GM10266 (cell line): ENCODE measurements around the gene SORCS3.

Experiments used
- DNase-seq: peaks from one replicate; pipeline ENCODE4 v3.0.0; 2012; ENCODE audit errors: extremely low spot score
- TF ChIP-seq, protein P1 (sequence below): IDR thresholded peaks from 2 replicates; pipeline ENCODE4 v1.5.1; 2012; ENCODE audit warnings: mild to moderate bottlenecking, low read depth; ENCODE audit not compliant: control insufficient read depth, insufficient read depth; ENCODE audit errors: missing control alignments

The SORCS3 gene

DNA sequence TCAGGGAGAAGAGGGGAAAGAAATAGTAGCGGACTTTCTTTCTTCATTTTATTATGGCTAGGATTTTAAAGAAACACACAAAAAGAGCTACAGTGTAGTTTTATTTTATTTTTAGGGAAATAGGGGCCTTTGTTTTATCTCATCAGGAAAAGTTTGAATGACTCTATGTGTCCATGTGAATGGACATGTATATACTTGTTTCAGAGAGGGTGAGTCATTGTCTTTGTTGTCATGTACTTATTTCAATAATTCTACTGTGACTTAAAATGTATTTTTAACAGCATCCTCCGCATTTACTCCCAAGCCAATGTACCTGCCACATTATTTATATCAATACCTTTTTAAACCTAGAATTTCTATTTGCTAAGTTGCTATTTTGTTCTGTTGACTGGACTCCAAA, 569.5 kb downstream of the SORCS3 start:
- DNase-seq = no peak
- TF ChIP-seq, protein P1, sequence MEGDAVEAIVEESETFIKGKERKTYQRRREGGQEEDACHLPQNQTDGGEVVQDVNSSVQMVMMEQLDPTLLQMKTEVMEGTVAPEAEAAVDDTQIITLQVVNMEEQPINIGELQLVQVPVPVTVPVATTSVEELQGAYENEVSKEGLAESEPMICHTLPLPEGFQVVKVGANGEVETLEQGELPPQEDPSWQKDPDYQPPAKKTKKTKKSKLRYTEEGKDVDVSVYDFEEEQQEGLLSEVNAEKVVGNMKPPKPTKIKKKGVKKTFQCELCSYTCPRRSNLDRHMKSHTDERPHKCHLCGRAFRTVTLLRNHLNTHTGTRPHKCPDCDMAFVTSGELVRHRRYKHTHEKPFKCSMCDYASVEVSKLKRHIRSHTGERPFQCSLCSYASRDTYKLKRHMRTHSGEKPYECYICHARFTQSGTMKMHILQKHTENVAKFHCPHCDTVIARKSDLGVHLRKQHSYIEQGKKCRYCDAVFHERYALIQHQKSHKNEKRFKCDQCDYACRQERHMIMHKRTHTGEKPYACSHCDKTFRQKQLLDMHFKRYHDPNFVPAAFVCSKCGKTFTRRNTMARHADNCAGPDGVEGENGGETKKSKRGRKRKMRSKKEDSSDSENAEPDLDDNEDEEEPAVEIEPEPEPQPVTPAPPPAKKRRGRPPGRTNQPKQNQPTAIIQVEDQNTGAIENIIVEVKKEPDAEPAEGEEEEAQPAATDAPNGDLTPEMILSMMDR = no peak

DNA sequence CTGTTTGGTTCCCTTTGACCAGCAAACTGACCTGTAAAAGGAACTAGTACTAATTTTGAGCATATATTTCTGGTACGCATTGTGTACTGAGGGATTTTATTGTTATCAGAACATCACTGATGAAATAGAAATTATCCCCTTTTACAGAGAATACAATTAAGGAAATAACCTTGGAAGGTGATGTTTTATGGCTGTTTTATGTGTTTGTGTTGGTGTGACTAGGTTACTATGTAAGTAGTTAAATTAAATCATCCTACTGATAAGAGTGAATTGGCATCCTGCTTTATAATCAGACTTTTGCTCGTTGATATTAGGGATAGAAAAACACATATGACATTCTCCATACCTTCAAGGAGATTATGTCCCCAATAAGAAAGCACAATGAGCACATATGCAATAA, 596.6 kb downstream of the SORCS3 start:
- no peak for DNase-seq
- TF ChIP-seq, protein P1 = no peak

DNA sequence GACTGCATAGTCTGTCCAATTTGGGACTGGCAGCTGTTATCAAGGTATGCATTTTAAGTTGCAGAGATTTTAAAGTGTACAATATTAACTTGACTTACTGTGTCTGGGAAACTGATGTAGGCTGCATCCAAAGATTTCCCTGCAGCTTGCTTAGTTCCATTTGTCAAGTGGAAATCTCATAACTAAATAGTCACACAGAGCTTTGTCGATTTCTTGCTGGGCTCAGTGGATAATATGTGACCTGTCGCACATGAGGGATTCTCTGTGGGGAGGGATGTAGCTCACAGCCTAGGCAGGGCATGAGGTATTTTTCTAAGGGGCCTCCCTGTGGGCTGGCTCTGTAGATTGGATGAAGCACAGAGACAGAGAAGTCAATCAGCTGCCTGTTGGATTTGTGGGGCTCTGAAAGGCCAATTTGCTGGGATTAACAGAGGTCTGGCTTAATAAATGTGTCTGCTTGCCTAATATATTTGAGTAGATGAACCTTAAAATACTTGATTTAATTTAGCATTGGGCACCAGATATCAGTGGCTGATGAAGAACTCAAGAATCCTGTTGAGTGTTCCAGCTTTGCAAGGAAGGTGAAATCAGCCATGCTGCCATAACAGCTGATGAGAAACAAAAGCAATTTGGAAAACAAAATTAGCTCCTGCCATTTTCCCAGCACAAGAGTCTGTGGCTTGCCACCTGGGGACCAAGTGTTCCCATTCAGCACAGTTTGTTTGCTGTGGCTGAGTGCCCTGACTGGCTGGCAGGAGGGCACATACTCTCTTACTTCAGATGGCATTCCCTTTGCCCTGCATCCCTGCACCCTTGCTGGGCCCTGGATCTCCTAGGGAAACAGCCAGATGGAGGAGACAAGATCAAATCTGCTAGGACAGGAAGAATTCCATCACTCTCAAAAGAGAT, 598.5 kb downstream of the SORCS3 start:
- DNase-seq = no peak
- TF ChIP-seq, protein P1 = no peak

DNA sequence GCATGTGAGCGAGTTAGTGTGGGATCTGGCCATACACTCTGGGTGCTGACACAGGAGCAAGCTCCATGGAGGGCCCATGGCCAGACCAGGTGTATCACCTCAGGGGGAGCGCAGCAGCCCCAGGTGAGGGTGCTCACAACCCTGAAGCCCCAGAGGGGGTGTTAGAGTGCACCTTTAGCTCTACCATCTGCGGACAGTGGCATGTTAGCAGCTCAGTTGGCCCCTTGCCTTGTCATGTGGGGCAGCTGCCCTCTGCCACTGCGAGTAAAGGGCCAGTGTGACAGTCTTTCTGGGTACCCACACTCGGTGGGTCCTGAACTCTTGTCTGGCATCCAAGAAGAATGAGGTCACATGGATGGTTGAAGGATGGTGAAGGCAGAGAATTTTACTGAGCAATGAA, 600.2 kb downstream of the SORCS3 start:
- TF ChIP-seq, protein P1 = no peak
- no peak for DNase-seq

DNA sequence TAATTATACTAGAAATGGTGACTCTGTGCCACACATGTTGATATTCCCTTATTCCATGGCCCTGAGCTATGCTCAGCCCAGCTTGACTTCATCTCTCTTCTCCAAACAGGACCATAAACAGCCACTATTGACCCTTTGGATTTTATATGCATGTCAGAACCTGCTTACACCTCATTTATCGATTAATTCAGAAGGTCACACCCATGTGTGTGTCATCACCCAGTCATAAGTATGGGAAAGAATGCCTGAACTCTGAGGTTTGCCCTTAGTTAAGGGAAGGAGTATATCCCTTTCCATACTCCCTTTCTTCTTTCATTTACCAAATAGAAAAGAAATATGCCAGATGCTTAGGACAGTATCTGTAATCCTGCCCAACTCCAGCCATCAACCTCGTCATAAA, 602.3 kb downstream of the SORCS3 start:
- DNase-seq = no peak
- TF ChIP-seq, protein P1 = no peak

DNA sequence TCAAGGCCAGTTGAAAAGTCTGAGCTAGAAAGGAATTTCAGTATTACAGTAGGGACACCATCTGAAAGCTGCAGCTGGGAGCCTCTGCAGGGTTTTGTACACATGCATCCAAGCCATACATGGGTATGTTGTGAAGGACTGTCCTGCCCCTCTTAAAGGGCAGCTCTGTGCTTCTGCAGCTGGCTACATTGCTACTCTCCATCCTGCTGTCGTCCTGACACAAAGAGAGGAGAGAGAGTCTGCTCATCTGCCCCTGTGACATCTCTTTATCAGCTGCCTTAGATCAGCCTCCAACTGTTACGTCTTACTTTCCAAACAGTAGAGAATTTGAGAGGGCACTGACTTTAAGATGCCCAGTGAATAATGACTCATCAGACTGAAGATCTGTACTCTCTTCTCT, 602.7 kb downstream of the SORCS3 start:
- DNase-seq = no peak
- TF ChIP-seq, protein P1 = no peak

DNA sequence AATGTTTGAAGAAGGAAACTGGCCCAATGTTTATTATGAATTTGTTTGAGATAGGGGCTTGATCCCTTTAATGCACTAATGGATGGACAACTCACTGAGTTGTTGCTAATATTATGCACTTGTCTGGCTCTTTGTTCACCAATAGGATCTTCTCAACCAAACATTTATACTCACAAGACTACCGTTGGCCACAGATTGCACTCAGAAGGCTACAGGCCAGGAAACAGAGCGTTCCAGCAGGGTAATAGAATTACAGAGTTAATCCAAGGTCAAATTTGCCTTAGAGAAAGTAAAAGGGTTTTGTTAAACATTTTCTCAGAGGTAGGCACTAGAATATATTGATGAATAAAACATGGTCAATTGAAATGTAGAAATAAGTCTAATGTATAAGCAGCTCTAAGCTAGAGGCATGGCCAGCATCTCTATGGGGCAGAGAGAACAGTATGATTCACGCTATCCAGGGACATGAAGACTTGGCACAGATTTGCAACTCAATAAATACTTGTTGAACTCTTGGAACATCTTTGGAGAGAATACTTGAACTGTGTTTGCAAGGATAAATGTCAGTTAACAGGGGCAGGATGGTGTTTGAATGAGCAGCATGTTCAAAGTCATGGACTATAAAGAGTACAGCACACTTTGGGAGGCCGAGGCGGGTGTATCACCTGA, 606.9 kb downstream of the SORCS3 start:
- no peak for DNase-seq
- TF ChIP-seq, protein P1 = no peak
